ENCODE results near the gene KDM5B.

- TF ChIP-seq, protein P1, sequence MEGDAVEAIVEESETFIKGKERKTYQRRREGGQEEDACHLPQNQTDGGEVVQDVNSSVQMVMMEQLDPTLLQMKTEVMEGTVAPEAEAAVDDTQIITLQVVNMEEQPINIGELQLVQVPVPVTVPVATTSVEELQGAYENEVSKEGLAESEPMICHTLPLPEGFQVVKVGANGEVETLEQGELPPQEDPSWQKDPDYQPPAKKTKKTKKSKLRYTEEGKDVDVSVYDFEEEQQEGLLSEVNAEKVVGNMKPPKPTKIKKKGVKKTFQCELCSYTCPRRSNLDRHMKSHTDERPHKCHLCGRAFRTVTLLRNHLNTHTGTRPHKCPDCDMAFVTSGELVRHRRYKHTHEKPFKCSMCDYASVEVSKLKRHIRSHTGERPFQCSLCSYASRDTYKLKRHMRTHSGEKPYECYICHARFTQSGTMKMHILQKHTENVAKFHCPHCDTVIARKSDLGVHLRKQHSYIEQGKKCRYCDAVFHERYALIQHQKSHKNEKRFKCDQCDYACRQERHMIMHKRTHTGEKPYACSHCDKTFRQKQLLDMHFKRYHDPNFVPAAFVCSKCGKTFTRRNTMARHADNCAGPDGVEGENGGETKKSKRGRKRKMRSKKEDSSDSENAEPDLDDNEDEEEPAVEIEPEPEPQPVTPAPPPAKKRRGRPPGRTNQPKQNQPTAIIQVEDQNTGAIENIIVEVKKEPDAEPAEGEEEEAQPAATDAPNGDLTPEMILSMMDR (conservative IDR thresholded peaks at IDR 0.05) = no peak
- no peak for TF ChIP-seq ZFX (IDR thresholded peaks at IDR 0.05)
Observed at GRCh38 chr1:202800742-202801141, 7.5 kb downstream of the KDM5B start.
